HL-60 (cell line): Measurements from ENCODE around the gene ZNF37A.
"Not testable (repeated sequence)": the region's sequence is repeated elsewhere in the genome, so short reads cannot be mapped to it uniquely, and the experiment has no call there.

Source experiments
- DNase-seq, 2 experiments: peaks; one replicate each; pipeline ENCODE4 v3.0.0-alpha.2; 2010 to 2020; ENCODE audit warnings: low read depth in 1 of 2, low spot score in 1 of 2
- H3K27ac ChIP-seq: fragments of 250-450 bp; sonication (Bioruptor Pico); replicated peaks from 2 replicates; pipeline ENCODE4 v1.5.1; 2020; ENCODE audit warnings: mild to moderate bottlenecking, moderate library complexity
- H3K27me3 ChIP-seq: fragments of 250-450 bp; sonication (Bioruptor Pico); 2 replicates; pipeline ENCODE4 v1.5.1; 2021; ENCODE audit warnings: mild to moderate bottlenecking, moderate library complexity; ENCODE audit not compliant: insufficient read depth, poor library complexity, severe bottlenecking
- H3K4me3 ChIP-seq: replicated peaks from 2 replicates; pipeline ENCODE4 v1.5.1; 2011; ENCODE audit warnings: mild to moderate bottlenecking, control low read depth, low read length; ENCODE audit not compliant: insufficient read depth
- GABPA ChIP-seq: IDR thresholded peaks from 2 replicates; pipeline ENCODE4 v1.6.1; 2012; ENCODE audit warnings: low read depth
- POLR2AphosphoS5 ChIP-seq: IDR thresholded peaks from 2 replicates; pipeline ENCODE4 v1.6.1; 2012; ENCODE audit warnings: low read depth
- SPI1 ChIP-seq: IDR thresholded peaks from 2 replicates; pipeline ENCODE4 v1.6.1; 2012; ENCODE audit warnings: low read depth, mild to moderate bottlenecking, borderline replicate concordance
- TF ChIP-seq, protein P1 (sequence below): IDR thresholded peaks from 2 replicates; pipeline ENCODE4 v1.6.1; 2012; ENCODE audit warnings: low read depth; ENCODE audit not compliant: insufficient replicate concordance
- TF ChIP-seq, protein P2 (sequence below): IDR thresholded peaks from one replicate; pipeline ENCODE4 v1.5.1; 2011; ENCODE audit warnings: low read length, control low read depth, inconsistent platforms; ENCODE audit not compliant: insufficient read depth

Gene ZNF37A

DNA sequence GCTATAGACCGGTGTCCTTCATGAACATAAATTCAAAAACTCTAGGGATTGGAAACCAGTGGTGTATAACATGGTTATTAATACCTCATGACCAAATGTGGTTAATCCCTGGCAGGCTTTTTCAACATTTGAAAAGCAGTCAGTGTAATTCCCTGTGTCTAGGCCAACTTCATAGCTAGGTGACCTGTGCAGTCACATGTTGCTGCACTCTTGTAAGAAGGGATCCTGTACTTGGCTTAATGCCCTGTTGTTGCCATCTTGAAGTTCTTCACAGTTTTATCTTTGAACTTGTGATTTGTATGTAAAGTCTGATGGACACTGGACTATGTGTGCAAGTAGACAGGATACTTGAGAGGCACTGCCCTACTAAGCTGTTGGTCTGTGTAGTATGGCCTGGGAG lies 43.9 kb upstream of the ZNF37A start:
- Histone ChIP-seq H3K4me3 (no peak overlapping the region), H3K27me3 (no peaks in the 10 kb centered on the region), H3K27ac (no peak overlapping the region)
- TF ChIP-seq, protein P1, sequence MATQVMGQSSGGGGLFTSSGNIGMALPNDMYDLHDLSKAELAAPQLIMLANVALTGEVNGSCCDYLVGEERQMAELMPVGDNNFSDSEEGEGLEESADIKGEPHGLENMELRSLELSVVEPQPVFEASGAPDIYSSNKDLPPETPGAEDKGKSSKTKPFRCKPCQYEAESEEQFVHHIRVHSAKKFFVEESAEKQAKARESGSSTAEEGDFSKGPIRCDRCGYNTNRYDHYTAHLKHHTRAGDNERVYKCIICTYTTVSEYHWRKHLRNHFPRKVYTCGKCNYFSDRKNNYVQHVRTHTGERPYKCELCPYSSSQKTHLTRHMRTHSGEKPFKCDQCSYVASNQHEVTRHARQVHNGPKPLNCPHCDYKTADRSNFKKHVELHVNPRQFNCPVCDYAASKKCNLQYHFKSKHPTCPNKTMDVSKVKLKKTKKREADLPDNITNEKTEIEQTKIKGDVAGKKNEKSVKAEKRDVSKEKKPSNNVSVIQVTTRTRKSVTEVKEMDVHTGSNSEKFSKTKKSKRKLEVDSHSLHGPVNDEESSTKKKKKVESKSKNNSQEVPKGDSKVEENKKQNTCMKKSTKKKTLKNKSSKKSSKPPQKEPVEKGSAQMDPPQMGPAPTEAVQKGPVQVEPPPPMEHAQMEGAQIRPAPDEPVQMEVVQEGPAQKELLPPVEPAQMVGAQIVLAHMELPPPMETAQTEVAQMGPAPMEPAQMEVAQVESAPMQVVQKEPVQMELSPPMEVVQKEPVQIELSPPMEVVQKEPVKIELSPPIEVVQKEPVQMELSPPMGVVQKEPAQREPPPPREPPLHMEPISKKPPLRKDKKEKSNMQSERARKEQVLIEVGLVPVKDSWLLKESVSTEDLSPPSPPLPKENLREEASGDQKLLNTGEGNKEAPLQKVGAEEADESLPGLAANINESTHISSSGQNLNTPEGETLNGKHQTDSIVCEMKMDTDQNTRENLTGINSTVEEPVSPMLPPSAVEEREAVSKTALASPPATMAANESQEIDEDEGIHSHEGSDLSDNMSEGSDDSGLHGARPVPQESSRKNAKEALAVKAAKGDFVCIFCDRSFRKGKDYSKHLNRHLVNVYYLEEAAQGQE = no peak
- TF ChIP-seq, protein P2, sequence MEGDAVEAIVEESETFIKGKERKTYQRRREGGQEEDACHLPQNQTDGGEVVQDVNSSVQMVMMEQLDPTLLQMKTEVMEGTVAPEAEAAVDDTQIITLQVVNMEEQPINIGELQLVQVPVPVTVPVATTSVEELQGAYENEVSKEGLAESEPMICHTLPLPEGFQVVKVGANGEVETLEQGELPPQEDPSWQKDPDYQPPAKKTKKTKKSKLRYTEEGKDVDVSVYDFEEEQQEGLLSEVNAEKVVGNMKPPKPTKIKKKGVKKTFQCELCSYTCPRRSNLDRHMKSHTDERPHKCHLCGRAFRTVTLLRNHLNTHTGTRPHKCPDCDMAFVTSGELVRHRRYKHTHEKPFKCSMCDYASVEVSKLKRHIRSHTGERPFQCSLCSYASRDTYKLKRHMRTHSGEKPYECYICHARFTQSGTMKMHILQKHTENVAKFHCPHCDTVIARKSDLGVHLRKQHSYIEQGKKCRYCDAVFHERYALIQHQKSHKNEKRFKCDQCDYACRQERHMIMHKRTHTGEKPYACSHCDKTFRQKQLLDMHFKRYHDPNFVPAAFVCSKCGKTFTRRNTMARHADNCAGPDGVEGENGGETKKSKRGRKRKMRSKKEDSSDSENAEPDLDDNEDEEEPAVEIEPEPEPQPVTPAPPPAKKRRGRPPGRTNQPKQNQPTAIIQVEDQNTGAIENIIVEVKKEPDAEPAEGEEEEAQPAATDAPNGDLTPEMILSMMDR = no peak
- TF ChIP-seq GABPA (no peak), POLR2AphosphoS5 (no peak), SPI1 (no peak)
- no peak for DNase-seq

DNA sequence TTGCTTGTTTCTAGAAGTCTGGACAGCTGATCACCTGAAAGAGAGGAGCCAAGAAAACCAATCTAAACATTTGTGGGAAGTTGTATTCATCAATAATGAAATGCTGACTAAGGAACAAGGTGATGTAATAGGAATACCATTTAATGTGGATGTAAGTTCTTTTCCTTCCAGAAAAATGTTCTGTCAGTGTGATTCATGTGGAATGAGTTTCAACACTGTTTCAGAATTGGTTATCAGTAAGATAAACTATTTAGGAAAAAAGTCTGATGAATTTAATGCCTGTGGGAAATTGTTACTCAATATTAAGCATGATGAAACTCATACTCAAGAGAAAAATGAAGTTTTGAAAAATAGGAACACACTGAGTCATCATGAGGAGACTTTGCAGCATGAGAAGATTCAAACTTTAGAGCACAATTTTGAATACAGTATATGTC lies 39.8 kb upstream of the ZNF37A start:
- peak in 1 of 2 experiments; percentile 31 for DNase-seq
- no peak for TF ChIP-seq GABPA
- TF ChIP-seq, protein P1 = no peak
- TF ChIP-seq SPI1 = no peak
- no peak for TF ChIP-seq POLR2AphosphoS5
- TF ChIP-seq, protein P2 = no peak
- no peak overlapping the region for H3K27ac ChIP-seq
- H3K4me3 ChIP-seq = no peak overlapping the region
- H3K27me3 ChIP-seq = no peaks in the 10 kb centered on the region

DNA sequence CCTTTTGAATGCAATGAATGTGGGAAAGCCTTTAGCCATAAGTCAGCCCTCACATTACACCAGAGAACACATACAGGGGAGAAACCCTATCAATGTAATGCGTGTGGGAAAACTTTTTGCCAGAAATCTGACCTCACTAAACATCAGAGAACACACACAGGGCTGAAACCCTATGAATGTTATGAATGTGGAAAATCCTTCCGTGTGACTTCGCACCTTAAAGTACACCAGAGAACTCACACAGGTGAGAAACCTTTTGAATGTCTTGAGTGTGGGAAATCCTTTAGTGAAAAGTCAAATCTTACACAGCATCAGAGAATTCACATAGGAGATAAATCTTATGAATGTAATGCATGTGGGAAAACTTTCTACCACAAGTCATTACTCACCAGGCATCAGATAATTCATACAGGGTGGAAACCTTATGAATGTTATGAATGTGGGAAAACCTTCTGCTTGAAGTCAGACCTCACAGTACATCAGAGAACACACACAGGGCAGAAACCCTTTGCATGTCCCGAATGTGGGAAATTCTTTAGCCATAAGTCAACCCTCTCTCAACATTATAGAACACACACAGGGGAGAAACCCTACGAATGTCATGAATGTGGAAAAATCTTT lies 38.8 kb upstream of the ZNF37A start:
- not testable (repeated sequence) for H3K4me3 ChIP-seq, DNase-seq, H3K27ac ChIP-seq, H3K27me3 ChIP-seq

DNA sequence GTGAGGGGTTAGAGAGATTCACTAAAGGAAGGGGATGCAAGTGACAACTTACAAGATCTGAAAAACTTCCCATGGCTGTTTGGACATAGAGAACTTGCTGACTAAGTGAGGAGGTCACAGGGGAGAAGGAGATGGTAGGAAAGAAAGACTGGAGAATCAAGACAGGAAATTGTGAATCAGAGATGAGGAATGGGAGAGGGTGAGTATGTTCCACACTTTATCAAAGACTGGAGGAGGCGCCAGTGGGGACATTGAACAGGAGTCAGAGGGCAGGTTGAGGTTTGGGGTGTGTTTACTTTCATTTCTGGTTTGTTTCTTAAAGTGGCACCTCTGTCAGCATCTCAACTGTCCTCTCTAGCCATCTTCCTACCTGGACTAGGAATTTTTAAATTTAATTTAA lies 24.5 kb upstream of the ZNF37A start:
- not testable (repeated sequence) for H3K4me3 ChIP-seq, DNase-seq, H3K27me3 ChIP-seq, H3K27ac ChIP-seq

DNA sequence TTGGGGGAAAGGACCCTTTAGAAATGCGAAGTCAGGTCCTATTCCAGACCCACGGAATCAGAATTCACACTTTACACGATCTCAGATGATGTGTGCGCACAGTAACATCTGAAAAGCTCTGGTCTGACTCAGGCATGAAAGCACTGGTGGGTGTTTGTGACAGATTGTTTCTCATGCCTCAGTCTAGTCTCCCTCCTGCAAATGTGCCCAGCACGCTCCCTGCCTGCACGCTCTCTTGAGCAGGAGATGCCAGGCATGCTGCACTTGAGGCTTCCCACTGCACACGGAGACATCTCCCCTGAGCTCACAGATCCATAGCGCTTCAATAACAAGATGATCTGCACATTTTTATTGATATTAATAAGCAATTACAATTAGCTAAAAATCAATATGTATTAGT lies 23.6 kb upstream of the ZNF37A start:
- Histone ChIP-seq H3K27me3 (no peaks in the 10 kb centered on the region), H3K4me3 (no peak overlapping the region), H3K27ac (no peak overlapping the region)
- DNase-seq = no peak
- TF ChIP-seq, protein P1 = no peak
- TF ChIP-seq GABPA (no peak), SPI1 (no peak), POLR2AphosphoS5 (no peak)
- TF ChIP-seq, protein P2 = no peak
